K562 (cell line): ENCODE data around the gene PBXIP1. TPM values are rescaled to one million over a fixed set of nuclear protein-coding genes. Genes with fewer than 3 reads are reported as not detected.

ENCODE experiments used
- GATAD2A ChIP-seq: fragments of 450-650 bp; IDR thresholded peaks from 2 replicates; pipeline ENCODE4 v1.6.1; 2017
- MXI1 ChIP-seq: IDR thresholded peaks from 2 replicates; pipeline ENCODE4 v1.6.1; 2011; ENCODE audit warnings: low read depth, mild to moderate bottlenecking, improper control_type of control experiment, low read length
- MYC ChIP-seq, 2 experiments: fragments of 250-450 bp in 1 of 2; sonication (Bioruptor Pico) in 1 of 2; IDR thresholded peaks; 2 replicates each; pipeline versions ENCODE4 v1.5.1 to v1.6.1; 2012 to 2021; ENCODE audit warnings: low read depth in 2 of 2, borderline replicate concordance in 1 of 2, improper control_type of control experiment in 1 of 2, low read length in 1 of 2, mild to moderate bottlenecking in 1 of 2, moderate library complexity in 1 of 2
- NCOR1 ChIP-seq: fragments of 450-650 bp; IDR thresholded peaks from 2 replicates; pipeline ENCODE4 v1.6.1; 2016; ENCODE audit warnings: mild to moderate bottlenecking, moderate library complexity
- NFIC ChIP-seq: fragments of 450-650 bp; IDR thresholded peaks from 2 replicates; pipeline ENCODE4 v1.6.1; 2017; ENCODE audit warnings: mild to moderate bottlenecking, inconsistent platforms
- NR2C1 ChIP-seq, 2 experiments: fragments of 450-650 bp; IDR thresholded peaks; 2 replicates each; pipeline ENCODE4 v1.6.1; 2017; ENCODE audit warnings: mild to moderate bottlenecking in 2 of 2, antibody characterized with exemption in 1 of 2, inconsistent platforms in 1 of 2, missing compliant biosample characterization in 1 of 2, missing genetic modification characterization in 1 of 2
- OTX1 ChIP-seq: fragments of 450-650 bp; formaldehyde crosslinking; IDR thresholded peaks from 2 replicates; pipeline ENCODE4 v1.4.0; 2022; ENCODE audit warnings: mild to moderate bottlenecking
- POLR2G ChIP-seq: fragments of 200-400 bp; formaldehyde crosslinking; IDR thresholded peaks from 2 replicates; pipeline ENCODE4 v1.6.1; 2017; ENCODE audit warnings: low read depth, mild to moderate bottlenecking, antibody characterized with exemption, low read length, moderate library complexity
- RAD21 ChIP-seq, 2 experiments: fragments of 250-450 bp in 1 of 2; fragments of 450-650 bp in 1 of 2; sonication (Bioruptor Pico) in 1 of 2; formaldehyde crosslinking in 1 of 2; IDR thresholded peaks in 1 of 2; conservative IDR thresholded peaks in 1 of 2; 2 replicates each; pipeline versions ENCODE4 v1.4.0 to v1.8.0; 2020 to 2022; ENCODE audit warnings: mild to moderate bottlenecking in 2 of 2, moderate library complexity in 1 of 2
- RNF2 ChIP-seq: sonication (generic); IDR thresholded peaks from 2 replicates; pipeline ENCODE4 v1.6.1; 2016
- SAP30 ChIP-seq: fragments of 200-600 bp; sonication (generic); IDR thresholded peaks from 2 replicates; pipeline ENCODE4 v1.6.1; 2012; ENCODE audit warnings: borderline replicate concordance, low read depth, mild to moderate bottlenecking, moderate library complexity, low read length, control low read depth, inconsistent platforms; ENCODE audit not compliant: insufficient read depth, poor library complexity, severe bottlenecking
- SIN3B ChIP-seq: fragments of 450-650 bp; IDR thresholded peaks from 2 replicates; pipeline ENCODE4 v1.6.1; 2017; ENCODE audit warnings: low read depth, mild to moderate bottlenecking, moderate library complexity
- SP2 ChIP-seq: IDR thresholded peaks from 2 replicates; pipeline ENCODE4 v1.6.1; 2011; ENCODE audit warnings: mild to moderate bottlenecking, low read depth, low read length, moderate library complexity; ENCODE audit not compliant: poor library complexity, severe bottlenecking; ENCODE audit errors: extremely low read depth
- SRF ChIP-seq, 2 experiments: fragments of 250-450, 450-650 bp in 1 of 2; sonication (Bioruptor Pico) in 1 of 2; sonication (generic) in 1 of 2; formaldehyde crosslinking; IDR thresholded peaks; 2 replicates each; pipeline versions ENCODE4 v1.5.0 to v1.5.1; 2020 to 2022; ENCODE audit warnings: mild to moderate bottlenecking in 1 of 2, missing genetic modification reagents in 1 of 2
- TAF7 ChIP-seq: fragments of 450-650 bp; IDR thresholded peaks from 2 replicates; pipeline ENCODE4 v1.6.1; 2016; ENCODE audit warnings: missing genetic modification characterization, missing compliant biosample characterization
- THRB ChIP-seq: fragments of 450-650 bp; formaldehyde crosslinking; conservative IDR thresholded peaks from 2 replicates; pipeline ENCODE4 v1.4.0; 2022; ENCODE audit warnings: mild to moderate bottlenecking, missing genetic modification characterization
- ZBTB26 ChIP-seq: fragments of 450-650 bp; formaldehyde crosslinking; IDR thresholded peaks from 2 replicates; pipeline ENCODE4 v1.4.0; 2022; ENCODE audit warnings: missing genetic modification characterization
- ZC3H11A ChIP-seq: IDR thresholded peaks from 2 replicates; pipeline ENCODE4 v1.6.1; 2012; ENCODE audit warnings: low read depth, low read length, improper control_type of control experiment
- polyA plus RNA-seq, 8 experiments: library from polyadenylated mRNA; depleted of rRNA in 4 of 8; stranded (reverse) in 5 of 8; unstranded in 3 of 8; fragments of >200 nt; fragmentation: Nextera tagmentation in 2 of 8; fragmentation: Illumina TruSeq in 1 of 8; extraction: Ambion mirVana in 2 of 8; extraction: Trizol in 1 of 8; gene quantifications; 2 replicates each; pipeline versions ENCODE4 v1.2.1 to v1.2.3, GENCODE V29; 2011 to 2014; ENCODE audit warnings: inconsistent platforms in 1 of 8, missing spikeins in 1 of 8
- total RNA-seq, 7 experiments: library from RNA; depleted of rRNA in 6 of 7; stranded (reverse); fragments of >200 nt in 6 of 7; fragmentation: Illumina TruSeq in 2 of 7; extraction: Trizol in 2 of 7; gene quantifications; 2 replicates each; pipeline versions ENCODE4 v1.2.1 to v1.2.3, GENCODE V29; 2011 to 2021; ENCODE audit warnings: low replicate concordance in 1 of 7
- TF ChIP-seq, protein P1 (sequence below), 3 experiments: IDR thresholded peaks in 2 of 3; conservative IDR thresholded peaks in 1 of 3; 2 replicates each; pipeline ENCODE4 v1.5.1; 2011 to 2012; ENCODE audit warnings: low read length in 3 of 3, mild to moderate bottlenecking in 3 of 3, control low read depth in 2 of 3, improper control_type of control experiment in 1 of 3, inconsistent platforms in 1 of 3, low read depth in 1 of 3, mixed read lengths in 1 of 3, moderate library complexity in 1 of 3; ENCODE audit not compliant: insufficient read depth in 2 of 3
- TF ChIP-seq, protein P2 (sequence below), 2 experiments: fragments of 250-450 bp in 1 of 2; fragments of 450-650 bp in 1 of 2; sonication (Bioruptor Pico) in 1 of 2; IDR thresholded peaks; 2 replicates each; pipeline versions ENCODE4 v1.6.1 to v1.8.0; 2016 to 2021; ENCODE audit warnings: mild to moderate bottlenecking in 2 of 2, moderate library complexity in 2 of 2, missing compliant biosample characterization in 1 of 2, missing genetic modification characterization in 1 of 2

The PBXIP1 gene
- total and polyA plus RNA-seq, 9 of the 15 experiments (the other 6 are each of a cell fraction or from before 2014, with no cell fraction given), result 0.13 to 8.3 (median 5.8) TPM

- peak; percentile 83 for TF ChIP-seq SP2
- TF ChIP-seq OTX1 (CRISPR knock-in tag), result peak; percentile 96
- TF ChIP-seq TAF7 (tag), result peak; percentile 12
- peak; percentile 26; the same call in 1 of the 2 replicates for TF ChIP-seq MXI1
- peak in 1 of 2 experiments; percentile 43; a peak in 1 of 4 replicates for TF ChIP-seq SRF (CRISPR knock-in tag; IDR thresholded peaks at IDR 0.05)
- 0 out of 2 replicates have a peak, but pooled peaks have one; percentile 39 for TF ChIP-seq NFIC
- TF ChIP-seq NR2C1 (IDR thresholded peaks at IDR 0.05), result 0 out of 2 replicates have a peak, but pooled peaks have one; percentile 32
- TF ChIP-seq NR2C1 (tag; IDR thresholded peaks at IDR 0.05), result peak; percentile 27; the same call in 1 of the 2 replicates
- 0 out of 2 replicates have a peak, but pooled peaks have one; percentile 10 for TF ChIP-seq ZC3H11A
- TF ChIP-seq RAD21 (CRISPR knock-in tag; conservative IDR thresholded peaks at IDR 0.05 in 1 of 2, IDR thresholded peaks at IDR 0.05 in 1 of 2), result peak; percentile 17 to 40; a peak in 2 of 4 replicates
- TF ChIP-seq GATAD2A, result peak; percentile 99
- TF ChIP-seq, protein P1, sequence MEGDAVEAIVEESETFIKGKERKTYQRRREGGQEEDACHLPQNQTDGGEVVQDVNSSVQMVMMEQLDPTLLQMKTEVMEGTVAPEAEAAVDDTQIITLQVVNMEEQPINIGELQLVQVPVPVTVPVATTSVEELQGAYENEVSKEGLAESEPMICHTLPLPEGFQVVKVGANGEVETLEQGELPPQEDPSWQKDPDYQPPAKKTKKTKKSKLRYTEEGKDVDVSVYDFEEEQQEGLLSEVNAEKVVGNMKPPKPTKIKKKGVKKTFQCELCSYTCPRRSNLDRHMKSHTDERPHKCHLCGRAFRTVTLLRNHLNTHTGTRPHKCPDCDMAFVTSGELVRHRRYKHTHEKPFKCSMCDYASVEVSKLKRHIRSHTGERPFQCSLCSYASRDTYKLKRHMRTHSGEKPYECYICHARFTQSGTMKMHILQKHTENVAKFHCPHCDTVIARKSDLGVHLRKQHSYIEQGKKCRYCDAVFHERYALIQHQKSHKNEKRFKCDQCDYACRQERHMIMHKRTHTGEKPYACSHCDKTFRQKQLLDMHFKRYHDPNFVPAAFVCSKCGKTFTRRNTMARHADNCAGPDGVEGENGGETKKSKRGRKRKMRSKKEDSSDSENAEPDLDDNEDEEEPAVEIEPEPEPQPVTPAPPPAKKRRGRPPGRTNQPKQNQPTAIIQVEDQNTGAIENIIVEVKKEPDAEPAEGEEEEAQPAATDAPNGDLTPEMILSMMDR (IDR thresholded peaks at IDR 0.05 in 2 of 3, conservative IDR thresholded peaks at IDR 0.05 in 1 of 3; ENCODE audit: insufficient read depth in 2 of 3, low read depth in 1 of 3, low read length in 3 of 3), result peak; percentile 60 to 70 (median 65)
- TF ChIP-seq POLR2G, result no peak
- TF ChIP-seq, protein P2, sequence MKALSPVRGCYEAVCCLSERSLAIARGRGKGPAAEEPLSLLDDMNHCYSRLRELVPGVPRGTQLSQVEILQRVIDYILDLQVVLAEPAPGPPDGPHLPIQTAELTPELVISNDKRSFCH (CRISPR knock-in tag; IDR thresholded peaks at IDR 0.05), result no peak
- TF ChIP-seq, protein P2 (tag; IDR thresholded peaks at IDR 0.05), result no peak
- TF ChIP-seq NCOR1, result peak; percentile 46; the same call in 1 of the 2 replicates
- peak; percentile 97 for TF ChIP-seq THRB (CRISPR knock-in tag)
- TF ChIP-seq MYC (IDR thresholded peaks at IDR 0.05; ENCODE audit: low read depth, low read length), result 0 out of 2 replicates have a peak, but pooled peaks have one; percentile 58
- TF ChIP-seq MYC (CRISPR knock-in tag; IDR thresholded peaks at IDR 0.05; ENCODE audit: borderline replicate concordance, low read depth), result no peak
- peak; percentile 95 for TF ChIP-seq ZBTB26
- 0 out of 2 replicates have a peak, but pooled peaks have one; percentile 20 for TF ChIP-seq SIN3B
- TF ChIP-seq RNF2, result peak; percentile 59; the same call in 1 of the 2 replicates
- TF ChIP-seq SAP30, result peak; percentile 31
Measured at GRCh38 chr1:155001675-155002463, 46.0 kb upstream of the PBXIP1 start (continued).
